Measurements from ENCODE around the gene E2F7.
A peak's percentile ranks its signal among the peaks of the same experiment; 100 is the strongest.

The E2F7 gene

GRCh38 chr12:77045183-77045582 lies 20.2 kb downstream of the E2F7 start:
- DNase-seq (ENCODE audit: low read depth) = no peak
- no peak for TF ChIP-seq CTCF (IDR thresholded peaks at IDR 0.05; ENCODE audit: insufficient read depth, low read depth, low read length, missing control alignments)
- H3K4me3 ChIP-seq (ENCODE audit: low read length) = no peak overlapping the region

- no peak overlapping the region for H3K4me3 ChIP-seq (ENCODE audit: low read length)
- DNase-seq (ENCODE audit: low read depth) = no peak
- no peak for TF ChIP-seq CTCF (IDR thresholded peaks at IDR 0.05; ENCODE audit: insufficient read depth, low read depth, low read length, missing control alignments)
Observed at GRCh38 chr12:77044721-77045120, 20.6 kb downstream of the E2F7 start.

- DNase-seq (ENCODE audit: low read depth) = no peak
- H3K4me3 ChIP-seq (ENCODE audit: low read length) = no peak overlapping the region
- no peak for TF ChIP-seq CTCF (IDR thresholded peaks at IDR 0.05; ENCODE audit: insufficient read depth, low read depth, low read length, missing control alignments)
Observed at GRCh38 chr12:77042833-77043232, 22.5 kb downstream of the E2F7 start.

- DNase-seq (ENCODE audit: low read depth) = no peak
- H3K4me3 ChIP-seq (ENCODE audit: low read length) = no peak overlapping the region
- TF ChIP-seq CTCF (IDR thresholded peaks at IDR 0.05; ENCODE audit: insufficient read depth, low read depth, low read length, missing control alignments) = no peak
Observed at GRCh38 chr12:77040231-77040630, 25.1 kb downstream of the E2F7 start.

- no peak overlapping the region for H3K4me3 ChIP-seq (ENCODE audit: low read length)
- TF ChIP-seq CTCF (IDR thresholded peaks at IDR 0.05; ENCODE audit: insufficient read depth, low read depth, low read length, missing control alignments) = no peak
- no peak for DNase-seq (ENCODE audit: low read depth)
Observed at GRCh38 chr12:77035226-77035625, 30.1 kb downstream of the E2F7 start.

- DNase-seq (ENCODE audit: low read depth) = no peak
- no peak overlapping the region for H3K4me3 ChIP-seq (ENCODE audit: low read length)
- no peak for TF ChIP-seq CTCF (IDR thresholded peaks at IDR 0.05; ENCODE audit: insufficient read depth, low read depth, low read length, missing control alignments)
Observed at GRCh38 chr12:77033658-77034536, 31.5 kb downstream of the E2F7 start.

- no peak for TF ChIP-seq CTCF (IDR thresholded peaks at IDR 0.05; ENCODE audit: insufficient read depth, low read depth, low read length, missing control alignments)
- no peak overlapping the region for H3K4me3 ChIP-seq (ENCODE audit: low read length)
- DNase-seq (ENCODE audit: low read depth) = peak; percentile 95
Observed at GRCh38 chr12:77032406-77032805, 33.0 kb downstream of the E2F7 start.
